Loucy (cell line): ENCODE results near the gene BRD2.

Experiments
- CTCF ChIP-seq: fragments of 200-600 bp; sonication (generic); conservative IDR thresholded peaks from 2 replicates; pipeline ENCODE4 v1.5.1; 2014; ENCODE audit warnings: mild to moderate bottlenecking, antibody characterized with exemption, low read length
- EZH2phosphoT487 ChIP-seq: fragments of 200-600 bp; IDR thresholded peaks from 2 replicates; pipeline ENCODE4 v1.6.1; 2018; ENCODE audit warnings: antibody characterized with exemption, mild to moderate bottlenecking, moderate library complexity, borderline replicate concordance

GRCh38 chr6:32983493-32983848, 15.1 kb downstream of the BRD2 start:
- no peak for TF ChIP-seq CTCF
- TF ChIP-seq EZH2phosphoT487: no peak
